GM06990 (cell line): ENCODE measurements around the gene LTO1.

Experiments
- DNase-seq: peaks from one replicate; pipeline ENCODE4 v3.0.0-alpha.2; 2011; ENCODE audit not compliant: insufficient read length; ENCODE audit errors: extremely low read depth
- H3K27me3 ChIP-seq: replicated peaks from 2 replicates; pipeline ENCODE4 v1.6.0; 2011; ENCODE audit warnings: low read length; ENCODE audit not compliant: control insufficient read depth, insufficient read depth
- H3K36me3 ChIP-seq: 2 replicates; pipeline ENCODE4 v1.5.1; 2011; ENCODE audit warnings: low read length; ENCODE audit not compliant: control insufficient read depth, insufficient read depth
- H3K4me3 ChIP-seq: replicated peaks from 2 replicates; pipeline ENCODE4 v1.5.1; 2011; ENCODE audit warnings: low read depth, mild to moderate bottlenecking, control low read depth, low read length
- CTCF ChIP-seq: IDR thresholded peaks from 2 replicates; pipeline ENCODE4 v1.5.1; 2011; ENCODE audit warnings: low read length, control low read depth, mild to moderate bottlenecking, inconsistent platforms; ENCODE audit not compliant: insufficient read depth, poor library complexity, severe bottlenecking

Gene LTO1

DNA sequence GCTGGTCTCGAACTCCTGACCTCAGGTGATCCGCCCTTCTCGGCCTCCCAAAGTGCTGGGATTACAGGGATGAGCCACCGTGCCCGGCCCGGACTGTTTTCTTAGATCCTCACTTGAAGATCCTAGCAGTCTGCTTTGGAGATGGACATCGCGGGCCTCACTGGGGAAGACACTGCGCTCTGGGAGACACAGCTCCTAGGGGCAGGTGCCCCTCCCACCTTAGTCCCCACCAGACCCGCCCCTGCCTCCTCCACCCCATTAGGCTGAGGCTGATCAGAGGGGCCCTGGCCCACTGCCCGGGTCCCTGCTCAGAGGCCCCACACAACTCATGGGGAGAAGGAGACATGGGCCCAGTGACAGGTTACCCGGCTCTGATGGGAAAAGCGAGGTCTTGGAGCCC lies 11.3 kb upstream of the LTO1 start:
- H3K4me3 ChIP-seq: no peak overlapping the region
- DNase-seq: no peak
- H3K27me3 ChIP-seq: no peaks in the 10 kb centered on the region
- no peak for TF ChIP-seq CTCF
- H3K36me3 ChIP-seq: no peaks in the 10 kb centered on the region

GRCh38 chr11:69685348-69685747 lies 10.2 kb upstream of the LTO1 start:
- H3K36me3 ChIP-seq: no peaks in the 10 kb centered on the region
- H3K27me3 ChIP-seq: no peaks in the 10 kb centered on the region
- no peak overlapping the region for H3K4me3 ChIP-seq
- DNase-seq: no peak
- TF ChIP-seq CTCF: no peak

GRCh38 chr11:69684651-69685050 lies 9.5 kb upstream of the LTO1 start:
- no peaks in the 10 kb centered on the region for H3K27me3 ChIP-seq
- no peak for TF ChIP-seq CTCF
- H3K36me3 ChIP-seq: no peaks in the 10 kb centered on the region
- no peak for DNase-seq
- no peak overlapping the region for H3K4me3 ChIP-seq

DNA sequence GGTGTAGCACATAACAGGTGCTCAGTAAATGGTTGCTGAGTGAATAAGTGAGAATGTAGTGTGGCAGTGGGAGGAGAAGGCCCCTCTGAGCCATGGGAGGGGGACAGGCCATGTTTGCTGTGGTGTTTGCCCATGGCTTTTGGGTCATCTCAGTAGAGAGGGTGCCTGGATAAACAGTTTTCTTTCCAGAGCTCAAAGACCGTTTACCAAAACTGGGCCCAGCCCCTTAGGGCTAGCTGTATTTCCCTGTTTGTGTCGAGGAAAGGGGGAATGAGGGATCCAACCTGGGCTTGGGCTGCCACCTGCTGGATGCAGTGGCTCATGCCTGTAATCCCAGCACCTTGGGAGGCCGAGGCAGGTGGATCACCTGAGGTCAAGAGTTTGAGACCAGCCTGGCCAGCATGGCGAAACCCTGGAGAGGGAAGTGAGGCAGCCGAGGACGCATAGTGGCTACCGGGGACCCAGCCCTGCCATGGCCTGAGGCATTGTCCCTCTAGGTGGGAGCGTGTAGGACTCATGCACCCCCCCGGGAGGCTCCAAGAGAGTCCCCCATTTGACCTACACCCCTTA lies 8.7 kb upstream of the LTO1 start:
- Histone ChIP-seq H3K4me3 (no peak overlapping the region), H3K36me3 (no peaks in the 10 kb centered on the region), H3K27me3 (no peaks in the 10 kb centered on the region)
- no peak for DNase-seq
- peak; percentile 41 for TF ChIP-seq CTCF

DNA sequence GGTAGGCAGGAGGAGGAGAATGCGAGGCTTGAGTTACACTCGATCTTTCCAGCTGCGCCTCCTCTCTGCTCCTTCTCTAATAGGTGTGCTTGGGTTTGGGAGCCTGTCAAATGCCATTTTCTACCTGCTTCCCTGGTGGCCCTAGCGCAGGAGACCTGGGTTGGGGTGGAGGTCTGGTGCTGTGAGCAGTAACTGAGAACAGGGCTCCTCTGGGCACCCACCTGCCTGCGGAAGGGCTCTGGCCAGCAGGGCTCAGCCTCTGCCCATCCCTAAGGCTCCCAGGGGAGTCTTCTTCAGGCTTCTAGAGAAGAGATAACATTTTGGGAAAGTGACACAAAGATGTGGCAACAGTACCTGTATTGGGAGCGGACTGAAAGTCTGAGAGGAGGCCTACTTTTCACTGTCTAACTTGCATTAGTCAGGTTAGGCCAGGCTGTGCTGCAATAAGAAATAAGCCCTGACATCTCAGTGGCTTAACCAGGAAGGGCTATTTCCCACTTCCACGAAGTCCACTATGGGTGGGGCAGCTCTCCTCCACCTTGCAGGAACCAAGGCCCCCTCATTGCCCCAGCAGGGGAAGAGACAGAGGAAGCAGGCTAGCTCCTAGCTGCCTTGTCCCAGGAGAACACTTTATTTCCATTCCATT lies 7.7 kb upstream of the LTO1 start:
- no peak for DNase-seq
- no peaks in the 10 kb centered on the region for H3K27me3 ChIP-seq
- no peak overlapping the region for H3K4me3 ChIP-seq
- no peaks in the 10 kb centered on the region for H3K36me3 ChIP-seq
- no peak for TF ChIP-seq CTCF
